H7 (cell line): ENCODE results near the gene TMCO6. TPM values are rescaled to one million over a fixed set of nuclear protein-coding genes. Genes with fewer than 3 reads are reported as not detected.

Source experiments
- DNase-seq: peaks from one replicate; pipeline ENCODE4 v3.0.0; 2012
- H3K27me3 ChIP-seq: 2 replicates; pipeline ENCODE4 v1.6.0; 2011; ENCODE audit warnings: mild to moderate bottlenecking, low read length; ENCODE audit not compliant: control insufficient read depth, insufficient read depth
- H3K36me3 ChIP-seq: replicated peaks from 2 replicates; pipeline ENCODE4 v1.5.1; 2011; ENCODE audit warnings: low read length; ENCODE audit not compliant: control insufficient read depth, insufficient read depth
- H3K4me3 ChIP-seq: 2 replicates; pipeline ENCODE4 v1.5.1; 2011; ENCODE audit warnings: low read depth, mild to moderate bottlenecking, control low read depth, low read length, moderate library complexity; ENCODE audit not compliant: insufficient read depth
- total RNA-seq: library from RNA; depleted of rRNA; stranded (reverse); fragments of >200 nt; shearing (Covaris generic); gene quantifications from 2 replicates; pipeline ENCODE4 v1.2.3, GENCODE V29; 2014; rRNA removed

TMCO6 gene
- total RNA-seq, 1 experiment from 2014 or later = 27.1 TPM

GRCh38 chr5:140673187-140673976 lies 34.1 kb downstream of the TMCO6 start, which contains the start of gene DND1:
Gene DND1 (minus strand): TSS chr5:140673576. CDS start chr5:140673542, 34 bp downstream.
- Histone ChIP-seq H3K27me3 (no peaks in the 10 kb centered on the region), H3K36me3 (peaks cover 34% of the 10 kb centered on the region), H3K4me3 (peak within 1 kb of the TSS; percentile 12; the same call in 1 of the 2 replicates)
- peak; percentile 85 for DNase-seq

- H3K4me3 ChIP-seq = no peak overlapping the region
- DNase-seq = peak; percentile 23
- peaks cover 26% of the 10 kb centered on the region for H3K36me3 ChIP-seq
- no peaks in the 10 kb centered on the region for H3K27me3 ChIP-seq
Measured at GRCh38 chr5:140674211-140674610, 35.0 kb downstream of the TMCO6 start.

- Histone ChIP-seq H3K27me3 (no peaks in the 10 kb centered on the region), H3K36me3 (peaks cover 27% of the 10 kb centered on the region), H3K4me3 (no peak overlapping the region)
- DNase-seq = no peak
Measured at GRCh38 chr5:140674629-140675028, 35.4 kb downstream of the TMCO6 start.

- no peak overlapping the region for H3K4me3 ChIP-seq
- no peaks in the 10 kb centered on the region for H3K27me3 ChIP-seq
- DNase-seq = no peak
- H3K36me3 ChIP-seq = peaks cover 23% of the 10 kb centered on the region
Measured at GRCh38 chr5:140677947-140678346, 38.7 kb downstream of the TMCO6 start.

GRCh38 chr5:140678993-140679392 lies 39.7 kb downstream of the TMCO6 start:
- DNase-seq = no peak
- no peaks in the 10 kb centered on the region for H3K27me3 ChIP-seq
- H3K4me3 ChIP-seq = no peak overlapping the region
- peaks cover 23% of the 10 kb centered on the region for H3K36me3 ChIP-seq

- Histone ChIP-seq H3K27me3 (no peaks in the 10 kb centered on the region), H3K36me3 (peaks cover 14% of the 10 kb centered on the region), H3K4me3 (peak overlapping the region; percentile 89)
- no peak for DNase-seq
Measured at GRCh38 chr5:140690376-140690932, 51.2 kb downstream of the TMCO6 start.

- DNase-seq = peak; percentile 93
- Histone ChIP-seq H3K27me3 (no peaks in the 10 kb centered on the region), H3K4me3 (peak within 1 kb of the TSS; percentile 89), H3K36me3 (peaks cover 19% of the 10 kb centered on the region)
Measured at GRCh38 chr5:140690941-140691924, 52.0 kb downstream of the TMCO6 start, which contains the start of the genes HARS1 and HARS2. Gene HARS1 (minus strand): TSS chr5:140691370. CDS start chr5:140691304, 66 bp downstream. Gene HARS2 (plus strand): TSS chr5:140691455. CDS start chr5:140691649, 194 bp downstream.

GRCh38 chr5:140694276-140694675 lies 55.0 kb downstream of the TMCO6 start:
- no peak for DNase-seq
- Histone ChIP-seq H3K27me3 (no peaks in the 10 kb centered on the region), H3K4me3 (no peak overlapping the region), H3K36me3 (peaks cover 42% of the 10 kb centered on the region)

Other genes with a start within 250 kb of the TMCO6 start
- gene ANKHD1, start 237.6 kb upstream of the TMCO6 start, total RNA-seq = 49.2 and 58.0 TPM in 2 replicates
- 0.28 and 2.2 TPM in 2 replicates for gene EIF4EBP3, start 91.8 kb upstream of the TMCO6 start, total RNA-seq
- gene SRA1, start 82.0 kb upstream of the TMCO6 start, total RNA-seq = 26.7 and 36.4 TPM in 2 replicates
- 9.2 and 24.0 TPM in 2 replicates for gene APBB3, start 74.9 kb upstream of the TMCO6 start, total RNA-seq
- 22.6 and 31.7 TPM in 2 replicates for gene SLC35A4, start 74.6 kb upstream of the TMCO6 start, total RNA-seq
- 0.21 TPM in 1 of 2 replicates, not detected in the other for gene CD14, start 6.3 kb upstream of the TMCO6 start, total RNA-seq
- gene NDUFA2, start 8.2 kb downstream of the TMCO6 start, total RNA-seq = 136 and 144 TPM in 2 replicates
- 55.5 and 76.3 TPM in 2 replicates for gene IK, start 8.4 kb downstream of the TMCO6 start, total RNA-seq
- 15.7 and 24.0 TPM in 2 replicates for gene WDR55, start 25.5 kb downstream of the TMCO6 start, total RNA-seq
- 0.83 and 0.85 TPM in 2 replicates for gene DND1, start 34.1 kb downstream of the TMCO6 start, total RNA-seq
- gene HARS1, start 51.9 kb downstream of the TMCO6 start, total RNA-seq = 45.3 and 46.6 TPM in 2 replicates
- 31.8 and 33.5 TPM in 2 replicates for gene HARS2, start 52.0 kb downstream of the TMCO6 start, total RNA-seq
- gene ZMAT2, start 61.0 kb downstream of the TMCO6 start, total RNA-seq = 42.3 and 42.7 TPM in 2 replicates
- gene PCDHA1, start 146.7 kb downstream of the TMCO6 start, total RNA-seq = not detected in 2 replicates
- gene PCDHA2, start 155.4 kb downstream of the TMCO6 start, total RNA-seq = not detected in 2 replicates
- not detected in 2 replicates for gene PCDHA3, start 161.6 kb downstream of the TMCO6 start, total RNA-seq
- 6.0 and 7.6 TPM in 2 replicates for gene PCDHA4, start 167.6 kb downstream of the TMCO6 start, total RNA-seq
- gene PCDHA5, start 182.2 kb downstream of the TMCO6 start, total RNA-seq = 0.15 and 0.28 TPM in 2 replicates
- gene PCDHA6, start 188.5 kb downstream of the TMCO6 start, total RNA-seq = 0.30 and 0.42 TPM in 2 replicates
- gene PCDHA7, start 194.8 kb downstream of the TMCO6 start, total RNA-seq = 0.28 and 0.37 TPM in 2 replicates
- 0.11 and 0.14 TPM in 2 replicates for gene PCDHA8, start 201.7 kb downstream of the TMCO6 start, total RNA-seq
- 0.03 TPM in 1 of 2 replicates, not detected in the other for gene PCDHA9, start 208.9 kb downstream of the TMCO6 start, total RNA-seq
- gene PCDHA10, start 216.4 kb downstream of the TMCO6 start, total RNA-seq = 0.11 and 0.28 TPM in 2 replicates
- 10.0 and 10.2 TPM in 2 replicates for gene PCDHA11, start 229.5 kb downstream of the TMCO6 start, total RNA-seq
- gene PCDHA12, start 235.9 kb downstream of the TMCO6 start, total RNA-seq = 1.9 and 2.3 TPM in 2 replicates
- 1.6 and 2.5 TPM in 2 replicates for gene PCDHA13, start 242.7 kb downstream of the TMCO6 start, total RNA-seq